GM12878 (cell line): Measurements from ENCODE around the gene RASGEF1B.

Source experiments
- CTCF ChIP-seq, 3 experiments: IDR thresholded peaks in 2 of 3; conservative IDR thresholded peaks in 1 of 3; 2 replicates each; pipeline ENCODE4 v1.5.1; 2011; ENCODE audit warnings: low read depth in 3 of 3, low read length in 3 of 3, mild to moderate bottlenecking in 3 of 3, control low read depth in 2 of 3, moderate library complexity in 2 of 3, inconsistent platforms in 1 of 3, mixed read lengths in 1 of 3; ENCODE audit not compliant: control insufficient read depth in 2 of 3, insufficient read depth in 1 of 3; ENCODE audit errors: extremely low read depth in 1 of 3
- EZH2 ChIP-seq: IDR thresholded peaks from 2 replicates; pipeline ENCODE4 v1.6.1; 2012; ENCODE audit warnings: low read depth, mild to moderate bottlenecking, control low read depth, inconsistent platforms, low read length, borderline replicate concordance; ENCODE audit not compliant: control insufficient read depth
- RCOR1 ChIP-seq: conservative IDR thresholded peaks from 2 replicates; pipeline ENCODE4 v1.6.1; 2012; ENCODE audit warnings: low read depth, low read length, improper control_type of control experiment

GRCh38 chr4:81377191-81377590, 94.5 kb downstream of the RASGEF1B start:
- TF ChIP-seq CTCF (IDR thresholded peaks at IDR 0.05 in 2 of 3, conservative IDR thresholded peaks at IDR 0.05 in 1 of 3; ENCODE audit: control insufficient read depth in 2 of 3, extremely low read depth in 1 of 3, insufficient read depth in 1 of 3, low read depth in 3 of 3, low read length in 3 of 3) (no peak), RCOR1 (no peak), EZH2 (no peak)
